Stimulated activated naive CD4-positive, alpha-beta T cell (primary cell): ENCODE measurements around the gene SIRT2.
"Not testable (repeated sequence)": the region's sequence is repeated elsewhere in the genome, so short reads cannot be mapped to it uniquely, and the experiment has no call there.

ENCODE experiments used
- DNase-seq, 6 experiments: peaks; one replicate each; lab custom pipeline; 2025; lab: John Stamatoyannopoulos, UW

SIRT2 gene

GRCh38 chr19:38899447-38900201 lies at the start of gene SIRT2, which contains the start of gene NFKBIB:
Gene SIRT2 (minus strand): TSS chr19:38899618. CDS start chr19:38899521, 97 bp downstream.
Gene NFKBIB (plus strand): TSS chr19:38899969. CDS start chr19:38900033, 64 bp downstream.
- peak; percentile 95 to 100 (median 98) for DNase-seq

GRCh38 chr19:38946229-38947010 lies 47.0 kb upstream of the SIRT2 start:
- no peak for DNase-seq

DNA sequence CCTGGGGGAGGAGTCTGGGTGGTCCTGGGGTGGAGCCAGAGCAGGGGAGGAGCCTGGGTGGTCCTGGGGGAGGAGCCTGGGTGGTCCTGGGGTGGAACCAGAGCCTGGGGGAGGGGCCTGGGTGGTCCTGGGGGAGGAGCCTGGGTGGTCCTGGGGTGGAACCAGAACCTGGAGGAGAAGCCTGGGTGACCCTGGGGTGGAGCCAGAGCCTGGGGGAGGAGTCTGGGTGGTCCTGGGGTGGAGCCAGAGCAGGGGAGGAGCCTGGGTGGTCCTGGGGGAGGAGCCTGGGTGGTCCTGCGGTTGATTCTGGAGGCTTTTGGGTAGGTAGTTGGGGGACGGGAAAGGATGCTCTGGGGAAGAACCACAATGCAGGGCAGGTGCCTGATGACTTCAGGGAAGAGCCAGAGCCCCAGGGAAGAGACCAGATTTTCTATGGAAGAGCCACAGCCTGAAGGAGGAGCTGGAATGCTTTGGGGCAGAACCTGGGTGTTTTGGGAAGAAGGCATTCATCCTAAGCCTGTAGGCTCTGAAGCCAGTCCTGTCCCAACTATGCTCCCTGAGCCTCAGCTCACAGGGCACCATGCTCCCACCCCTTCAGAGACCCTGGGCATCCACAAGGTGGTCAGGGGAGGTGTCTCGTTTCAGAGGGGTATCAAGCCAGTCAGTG lies 46.3 kb upstream of the SIRT2 start:
- peak in 1 of 6 experiments; percentile 2 for DNase-seq

GRCh38 chr19:38944981-38945506 lies 45.6 kb upstream of the SIRT2 start:
- DNase-seq = no peak

GRCh38 chr19:38942471-38943181 lies 43.2 kb upstream of the SIRT2 start:
- DNase-seq = no peak

- no peak for DNase-seq
Observed at GRCh38 chr19:38941979-38942378, 42.6 kb upstream of the SIRT2 start.

DNA sequence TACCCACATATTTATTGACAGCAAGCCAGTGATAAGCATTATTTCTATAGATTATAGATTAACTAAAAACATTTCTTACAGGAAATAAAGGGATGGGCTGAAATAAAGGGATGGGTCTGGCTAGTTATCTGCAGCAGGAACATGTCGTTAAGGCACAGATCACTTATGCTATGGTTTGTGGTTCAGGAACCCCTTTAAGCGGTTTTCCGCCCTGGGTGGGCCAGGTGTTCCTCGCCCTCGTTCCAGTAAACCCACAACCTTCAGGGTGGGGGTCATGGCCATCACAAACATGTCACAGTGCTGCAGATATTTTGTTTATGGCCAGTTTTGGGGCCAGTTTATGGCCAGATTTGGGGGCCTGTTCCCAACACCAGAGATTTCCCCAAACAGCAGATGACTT lies 42.0 kb upstream of the SIRT2 start:
- not testable (repeated sequence) for DNase-seq

DNA sequence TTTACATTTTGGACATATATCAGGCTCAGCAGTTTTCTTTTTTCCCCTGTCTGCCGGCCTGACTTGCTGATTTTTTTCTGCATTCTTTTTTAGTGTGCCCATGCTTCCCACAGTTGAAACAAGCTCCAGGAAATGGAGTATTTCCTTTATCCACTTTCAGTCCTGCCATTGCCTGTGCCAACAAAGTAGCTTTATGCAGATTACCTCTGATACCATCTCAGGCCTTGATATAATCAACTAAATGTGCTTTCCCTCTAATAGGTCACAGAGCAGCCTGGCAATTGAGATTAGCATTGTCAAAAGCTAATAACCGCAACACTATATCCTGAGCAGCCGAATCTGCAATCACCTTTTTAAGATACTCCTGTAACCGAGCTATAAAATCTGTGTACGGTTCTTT lies 40.5 kb upstream of the SIRT2 start:
- no peak for DNase-seq

- no peak for DNase-seq
Observed at GRCh38 chr19:38933544-38933943, 34.1 kb upstream of the SIRT2 start.

GRCh38 chr19:38932425-38933179 lies 33.2 kb upstream of the SIRT2 start:
- peak in 4 of 6 experiments; percentile 4 to 18 (median 12) for DNase-seq

- DNase-seq = no peak
Observed at GRCh38 chr19:38931521-38931793, 32.0 kb upstream of the SIRT2 start.

GRCh38 chr19:38930776-38931520 lies 31.5 kb upstream of the SIRT2 start, which contains the start of gene MRPS12:
Gene MRPS12 (plus strand): TSS chr19:38930944. CDS start chr19:38931295, 351 bp downstream.
- peak in 3 of 6 experiments; percentile 97 to 98 (median 98) for DNase-seq

DNA sequence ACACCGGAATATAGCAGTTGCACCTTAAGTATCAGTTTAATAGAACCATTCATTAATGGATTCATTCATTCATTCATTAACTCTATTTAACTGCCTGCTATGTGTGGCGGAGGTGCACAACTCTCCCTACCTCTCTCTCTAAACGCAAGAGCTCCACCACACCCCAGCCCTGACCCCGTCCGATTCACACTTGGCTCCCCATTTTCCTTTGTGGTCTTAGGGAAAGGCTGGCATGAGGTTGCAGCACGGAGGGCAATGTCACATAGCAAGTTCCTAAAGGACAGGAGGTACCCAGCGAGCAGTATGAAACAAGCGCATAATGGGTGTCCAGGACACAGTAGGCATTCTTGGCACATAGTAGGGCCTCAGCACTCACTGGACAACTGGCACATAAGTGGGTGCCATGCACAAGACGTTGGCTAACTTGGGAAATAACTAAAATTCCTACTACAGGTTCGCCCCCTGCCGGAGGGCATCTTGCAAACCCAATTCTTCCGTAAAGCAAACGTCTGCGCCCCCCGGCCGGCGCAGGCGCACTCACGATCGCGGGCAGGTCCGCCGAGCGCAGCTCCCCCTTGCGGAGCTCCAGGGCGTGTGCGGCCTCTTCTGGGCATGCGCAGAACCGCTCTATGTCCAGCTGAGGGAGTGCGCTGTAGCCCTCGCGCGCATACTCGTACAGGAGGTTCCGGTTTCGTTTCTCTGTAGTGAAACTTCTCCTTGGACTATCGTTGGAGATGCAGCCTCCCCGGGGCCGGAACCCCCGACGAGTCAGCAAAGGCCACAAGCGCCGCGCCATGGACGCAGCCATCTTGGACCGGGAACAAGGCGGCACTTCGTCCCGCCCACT lies 30.7 kb upstream of the SIRT2 start, which contains the start of gene SARS2:
Gene SARS2 (minus strand): TSS at position 835 of the 847 bp plus-strand sequence. CDS start 27 bp downstream, at position 808.
- peak; percentile 92 to 100 (median 98) for DNase-seq

- DNase-seq = no peak
Observed at GRCh38 chr19:38928391-38929001, 29.1 kb upstream of the SIRT2 start.

- DNase-seq = no peak
Observed at GRCh38 chr19:38924388-38924787, 25.0 kb upstream of the SIRT2 start.

DNA sequence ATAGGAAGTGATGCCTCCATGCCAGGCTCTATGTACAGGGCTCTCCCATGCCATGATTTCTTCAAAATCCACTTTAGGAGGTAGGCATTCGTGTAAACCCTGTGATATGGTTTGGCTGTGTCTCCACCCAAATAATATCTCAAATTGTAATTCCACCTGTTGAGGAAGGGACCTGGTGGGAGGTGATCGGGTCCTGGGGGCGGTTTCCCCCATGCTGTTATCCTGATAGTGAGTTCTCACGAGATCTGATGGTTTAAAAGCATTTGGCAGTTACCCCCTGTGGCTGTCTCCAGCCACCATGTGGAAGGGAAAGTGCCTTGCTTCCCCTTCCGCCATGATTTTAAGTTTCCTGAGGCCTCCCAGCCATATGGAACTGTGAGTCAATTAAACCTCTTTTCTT lies 23.1 kb upstream of the SIRT2 start:
- DNase-seq = no peak

DNA sequence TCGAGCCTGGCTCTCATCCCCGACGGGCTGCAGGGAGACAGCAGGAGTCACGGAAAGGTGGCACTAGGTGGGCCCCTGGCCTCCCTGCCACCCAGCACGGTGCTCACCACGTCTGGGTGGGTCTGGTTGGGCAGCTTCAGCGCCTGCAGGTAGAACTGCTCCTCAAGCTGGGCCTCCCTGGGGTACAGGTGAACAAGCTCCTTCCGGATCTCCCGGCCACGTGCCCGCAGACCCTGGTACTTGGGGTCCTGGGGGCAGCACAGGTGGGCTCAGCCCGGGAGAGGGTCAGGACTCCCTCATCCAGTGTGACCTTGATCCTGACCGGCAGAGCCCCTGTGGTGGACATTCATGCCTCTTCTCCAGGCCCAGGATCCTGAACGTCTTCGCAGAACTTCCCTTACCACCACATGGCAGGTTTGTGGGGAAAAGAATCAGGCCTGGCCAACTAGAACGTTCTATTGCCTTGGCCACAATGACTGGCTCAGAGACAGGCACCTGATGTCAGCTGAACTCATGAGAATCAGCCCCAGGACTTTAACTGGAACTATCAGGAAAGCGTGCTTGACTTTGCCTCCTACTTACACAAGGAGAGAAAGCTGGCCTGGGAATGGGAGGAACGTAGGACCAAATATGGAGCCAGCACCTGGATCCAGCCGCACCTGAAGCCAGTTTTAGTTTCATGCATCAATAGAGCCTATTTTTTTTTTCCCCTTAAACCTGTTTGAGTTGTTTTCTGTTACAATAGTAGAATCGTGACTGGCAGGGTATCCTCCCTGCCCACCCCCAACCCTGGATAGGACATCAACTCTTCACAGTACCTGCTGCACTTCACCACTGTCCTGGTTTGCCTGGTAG lies 22.2 kb upstream of the SIRT2 start:
- DNase-seq = no peak
